Osteoblast (primary cell): ENCODE data around the gene RGS12. TPM values are rescaled to one million over a fixed set of nuclear protein-coding genes. Genes with fewer than 3 reads are reported as not detected.

ENCODE experiments used
- DNase-seq: peaks from one replicate; pipeline ENCODE4 v3.0.0; 2011; ENCODE audit warnings: low spot score, mixed read lengths; ENCODE audit not compliant: insufficient read length; ENCODE audit errors: missing footprints
- H2AFZ ChIP-seq: 2 replicates; pipeline ENCODE4 v1.6.0; 2011; ENCODE audit warnings: mild to moderate bottlenecking, low read length
- H3K27ac ChIP-seq: 2 replicates; pipeline ENCODE4 v1.5.1; 2011; ENCODE audit warnings: mild to moderate bottlenecking, low read depth, low read length, moderate library complexity
- H3K27me3 ChIP-seq: 2 replicates; pipeline ENCODE4 v1.6.0; 2012; ENCODE audit warnings: mild to moderate bottlenecking, control low read depth, inconsistent platforms, low read length, moderate library complexity; ENCODE audit not compliant: insufficient read depth
- H3K36me3 ChIP-seq: 2 replicates; pipeline ENCODE4 v1.5.1; 2011; ENCODE audit warnings: mild to moderate bottlenecking, low read length, control low read depth, moderate library complexity; ENCODE audit not compliant: insufficient read depth
- H3K4me1 ChIP-seq: 2 replicates; pipeline ENCODE4 v1.5.1; 2011; ENCODE audit warnings: mild to moderate bottlenecking, low read length, control low read depth, moderate library complexity; ENCODE audit not compliant: insufficient read depth
- H3K4me2 ChIP-seq: 2 replicates; pipeline ENCODE4 v1.6.0; 2011; ENCODE audit warnings: mild to moderate bottlenecking, low read length; ENCODE audit not compliant: insufficient read depth
- H3K4me3 ChIP-seq: fragments of 200-600 bp; sonication (generic); 3 replicates; pipeline ENCODE4 v1.5.1; 2012; ENCODE audit warnings: mild to moderate bottlenecking, low read length, inconsistent platforms; ENCODE audit not compliant: insufficient read depth
- H3K79me2 ChIP-seq: 2 replicates; pipeline ENCODE4 v1.6.0; 2012; ENCODE audit warnings: mild to moderate bottlenecking, low read length, control low read depth, inconsistent platforms; ENCODE audit not compliant: insufficient read depth
- H3K9me3 ChIP-seq: 2 replicates; pipeline ENCODE4 v1.5.1; 2011; ENCODE audit warnings: low read depth, low read length, control low read depth
- H4K20me1 ChIP-seq: 2 replicates; pipeline ENCODE4 v1.6.0; 2012; ENCODE audit warnings: mild to moderate bottlenecking, low read length, control low read depth; ENCODE audit not compliant: insufficient read depth
- total RNA-seq: library from RNA; depleted of rRNA; stranded (reverse); fragments of >200 nt; gene quantifications from 2 replicates; pipeline ENCODE4 v1.2.3, GENCODE V29; 2012
- TF ChIP-seq, protein P1 (sequence below): IDR thresholded peaks from 2 replicates; pipeline ENCODE4 v1.5.1; 2011; ENCODE audit warnings: mild to moderate bottlenecking, low read depth, low read length, moderate library complexity; ENCODE audit errors: extremely low read depth

RGS12 gene
- total RNA-seq, 1 donor = 61.2 TPM

DNA sequence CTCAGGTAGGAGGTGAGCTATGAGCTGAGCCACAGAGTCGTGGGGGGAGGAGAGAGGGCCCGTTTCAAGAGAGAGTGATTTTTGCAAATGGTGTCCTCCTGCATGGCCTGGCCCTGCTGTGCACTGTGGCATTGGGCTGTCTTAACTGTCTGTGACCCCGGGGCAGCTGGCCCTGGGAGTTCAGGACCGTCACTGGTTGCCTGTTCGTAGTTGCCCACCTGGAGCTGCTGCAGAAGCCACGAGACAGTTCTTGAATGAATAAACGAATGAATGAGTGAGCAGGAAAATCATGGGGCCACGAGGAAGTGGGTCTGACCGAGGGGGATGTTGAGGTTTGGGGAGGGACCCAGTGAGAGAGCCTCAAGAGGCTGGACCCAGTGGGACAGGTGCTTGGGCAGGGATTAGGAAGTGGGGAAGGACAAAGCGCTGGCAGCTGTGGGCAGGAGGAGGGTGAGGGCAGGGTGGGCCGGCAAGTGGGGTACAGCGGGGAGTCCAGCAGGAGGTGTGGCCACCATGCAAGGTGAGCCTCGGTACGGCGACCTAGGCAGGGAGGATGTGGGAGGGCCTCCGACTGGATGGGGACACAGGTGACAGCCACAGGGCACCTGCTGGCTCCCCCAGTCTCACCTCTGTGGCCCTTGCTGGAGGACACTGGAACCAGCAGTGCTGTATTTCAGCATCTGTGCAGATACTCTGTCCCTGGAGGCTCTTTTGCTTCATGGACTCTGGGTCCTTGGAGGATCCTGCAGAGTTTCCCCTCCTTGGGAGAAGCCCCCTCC lies 10.2 kb downstream of the RGS12 start:
- peaks cover 20% of the 10 kb centered on the region for H3K4me1 ChIP-seq

DNA sequence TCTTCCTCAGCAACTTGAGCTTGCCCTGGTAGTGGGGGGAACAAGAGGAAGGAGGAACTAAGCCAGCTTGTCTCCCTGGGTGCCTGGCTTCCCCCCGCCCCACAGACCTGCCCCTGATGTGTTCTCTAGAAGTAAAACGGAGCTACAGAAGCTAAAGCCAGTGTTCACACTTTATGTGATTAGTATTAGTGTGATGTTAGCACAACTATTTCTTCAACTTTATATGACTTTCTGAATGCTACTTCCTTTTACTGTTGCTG lies 10.7 kb downstream of the RGS12 start:
- no peak overlapping the region for H3K4me2 ChIP-seq
- peaks cover 88% of the 10 kb centered on the region for H3K79me2 ChIP-seq
- H3K36me3 ChIP-seq = no peaks in the 10 kb centered on the region
- H3K27me3 ChIP-seq = no peaks in the 10 kb centered on the region
- no peak for DNase-seq
- no peak overlapping the region for H3K4me3 ChIP-seq
- no peak overlapping the region for H2AFZ ChIP-seq
- H3K4me1 ChIP-seq = peaks cover 20% of the 10 kb centered on the region
- peaks cover 57% of the 10 kb centered on the region for H4K20me1 ChIP-seq
- no peaks in the 10 kb centered on the region for H3K9me3 ChIP-seq
- no peak overlapping the region for H3K27ac ChIP-seq
- TF ChIP-seq, protein P1, sequence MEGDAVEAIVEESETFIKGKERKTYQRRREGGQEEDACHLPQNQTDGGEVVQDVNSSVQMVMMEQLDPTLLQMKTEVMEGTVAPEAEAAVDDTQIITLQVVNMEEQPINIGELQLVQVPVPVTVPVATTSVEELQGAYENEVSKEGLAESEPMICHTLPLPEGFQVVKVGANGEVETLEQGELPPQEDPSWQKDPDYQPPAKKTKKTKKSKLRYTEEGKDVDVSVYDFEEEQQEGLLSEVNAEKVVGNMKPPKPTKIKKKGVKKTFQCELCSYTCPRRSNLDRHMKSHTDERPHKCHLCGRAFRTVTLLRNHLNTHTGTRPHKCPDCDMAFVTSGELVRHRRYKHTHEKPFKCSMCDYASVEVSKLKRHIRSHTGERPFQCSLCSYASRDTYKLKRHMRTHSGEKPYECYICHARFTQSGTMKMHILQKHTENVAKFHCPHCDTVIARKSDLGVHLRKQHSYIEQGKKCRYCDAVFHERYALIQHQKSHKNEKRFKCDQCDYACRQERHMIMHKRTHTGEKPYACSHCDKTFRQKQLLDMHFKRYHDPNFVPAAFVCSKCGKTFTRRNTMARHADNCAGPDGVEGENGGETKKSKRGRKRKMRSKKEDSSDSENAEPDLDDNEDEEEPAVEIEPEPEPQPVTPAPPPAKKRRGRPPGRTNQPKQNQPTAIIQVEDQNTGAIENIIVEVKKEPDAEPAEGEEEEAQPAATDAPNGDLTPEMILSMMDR = no peak

More for the DNA sequence above, 10.2 kb downstream of the RGS12 start:
- H3K36me3 ChIP-seq = no peaks in the 10 kb centered on the region
- H3K4me2 ChIP-seq = no peak overlapping the region
- peak; percentile 48 for DNase-seq
- H3K27me3 ChIP-seq = no peaks in the 10 kb centered on the region
- H3K79me2 ChIP-seq = peaks cover 83% of the 10 kb centered on the region
- H3K9me3 ChIP-seq = no peaks in the 10 kb centered on the region
- TF ChIP-seq, protein P1 = no peak
- H2AFZ ChIP-seq = no peak overlapping the region
- H3K27ac ChIP-seq = no peak overlapping the region
- H4K20me1 ChIP-seq = peaks cover 53% of the 10 kb centered on the region
- H3K4me3 ChIP-seq = no peak overlapping the region

DNA sequence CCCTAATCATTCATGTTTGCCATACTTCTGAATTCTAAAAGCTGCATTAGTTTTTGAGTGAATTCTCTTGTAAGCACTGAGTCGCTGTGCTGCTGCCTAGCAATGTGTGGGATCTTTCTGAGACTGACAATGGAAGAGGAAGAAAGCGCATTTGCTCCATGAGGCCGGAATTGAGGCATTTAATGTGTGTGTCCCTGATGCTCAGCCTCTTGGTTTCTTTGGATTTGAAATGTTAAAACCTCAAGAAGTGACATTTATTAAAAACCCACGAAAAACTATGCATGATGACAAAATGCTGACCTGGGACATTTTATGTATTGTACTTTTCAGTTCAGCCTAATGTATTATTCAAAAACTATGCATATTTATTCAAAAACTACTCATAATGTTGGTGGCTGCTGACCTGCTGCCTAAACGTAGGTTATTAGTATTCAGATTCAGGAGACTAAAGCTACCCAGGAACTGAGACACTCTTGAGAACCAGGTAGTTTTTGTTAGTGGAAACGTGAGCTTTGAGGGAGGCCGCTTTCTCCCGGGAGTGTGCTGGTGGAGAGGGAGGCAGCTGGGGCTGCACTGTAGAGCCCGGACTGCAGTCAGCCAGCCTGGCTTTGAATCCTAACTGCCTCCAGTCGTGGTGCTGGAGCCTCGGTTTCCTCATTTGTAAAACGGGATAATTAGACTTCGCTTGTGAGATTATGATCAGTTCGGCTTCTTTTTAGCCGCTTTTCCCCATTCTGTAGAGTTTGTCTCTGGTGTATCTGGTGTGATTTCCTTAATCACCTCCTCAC lies 11.3 kb downstream of the RGS12 start:
- H3K27ac ChIP-seq = no peak overlapping the region
- H3K79me2 ChIP-seq = peaks cover 86% of the 10 kb centered on the region
- peak; percentile 70 for DNase-seq
- H3K36me3 ChIP-seq = no peaks in the 10 kb centered on the region
- no peak overlapping the region for H3K4me3 ChIP-seq
- H3K4me2 ChIP-seq = peak overlapping the region; percentile 46
- H2AFZ ChIP-seq = no peak overlapping the region
- TF ChIP-seq, protein P1 = no peak
- no peaks in the 10 kb centered on the region for H3K27me3 ChIP-seq
- H3K9me3 ChIP-seq = no peaks in the 10 kb centered on the region
- peaks cover 20% of the 10 kb centered on the region for H3K4me1 ChIP-seq
- peaks cover 60% of the 10 kb centered on the region for H4K20me1 ChIP-seq
